ENCODE results near the gene RPL18.
A peak's percentile ranks its signal among the peaks of the same experiment; 100 is the strongest.

DNA sequence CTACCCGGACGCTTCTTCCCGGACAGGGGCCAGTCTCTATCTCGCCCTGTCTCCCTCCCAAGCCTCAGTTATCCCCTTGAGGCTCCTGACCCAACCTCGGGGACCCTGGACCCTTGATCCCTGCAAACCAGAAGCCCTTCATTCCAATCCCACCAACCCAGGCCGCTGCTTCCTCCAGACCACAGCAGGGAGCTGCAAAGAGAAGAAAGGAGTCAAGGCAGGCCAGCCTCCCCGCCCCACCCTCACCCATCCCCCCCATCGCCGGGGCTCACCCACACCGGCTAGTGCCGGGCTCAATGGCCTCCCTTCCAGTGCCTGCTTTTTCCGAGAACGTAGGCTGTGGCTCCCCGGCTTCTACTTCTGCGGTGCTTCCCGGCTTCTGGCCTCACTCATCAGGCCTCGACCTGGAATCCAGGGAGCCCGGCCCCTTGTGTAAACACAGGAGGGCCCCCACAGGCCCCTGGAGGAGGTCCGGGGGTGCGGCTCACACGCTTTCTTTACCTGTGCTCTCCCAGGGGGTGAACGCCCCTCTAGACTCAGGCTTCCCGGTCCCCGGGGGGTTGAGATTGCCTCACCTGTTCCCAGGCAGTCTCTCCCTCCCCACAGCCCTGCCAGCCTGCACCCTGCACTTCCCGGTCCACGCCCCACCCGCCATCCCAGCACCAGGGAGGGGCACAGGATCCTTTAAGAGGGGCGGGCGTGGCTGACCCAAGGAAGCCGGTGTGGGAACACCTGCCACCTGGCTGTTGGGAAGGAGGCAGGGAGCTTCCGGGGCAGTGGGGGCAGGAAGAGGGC lies 4.3 kb downstream of the RPL18 start, which contains the start of gene FAM83E:
- TF ChIP-seq, protein P1, sequence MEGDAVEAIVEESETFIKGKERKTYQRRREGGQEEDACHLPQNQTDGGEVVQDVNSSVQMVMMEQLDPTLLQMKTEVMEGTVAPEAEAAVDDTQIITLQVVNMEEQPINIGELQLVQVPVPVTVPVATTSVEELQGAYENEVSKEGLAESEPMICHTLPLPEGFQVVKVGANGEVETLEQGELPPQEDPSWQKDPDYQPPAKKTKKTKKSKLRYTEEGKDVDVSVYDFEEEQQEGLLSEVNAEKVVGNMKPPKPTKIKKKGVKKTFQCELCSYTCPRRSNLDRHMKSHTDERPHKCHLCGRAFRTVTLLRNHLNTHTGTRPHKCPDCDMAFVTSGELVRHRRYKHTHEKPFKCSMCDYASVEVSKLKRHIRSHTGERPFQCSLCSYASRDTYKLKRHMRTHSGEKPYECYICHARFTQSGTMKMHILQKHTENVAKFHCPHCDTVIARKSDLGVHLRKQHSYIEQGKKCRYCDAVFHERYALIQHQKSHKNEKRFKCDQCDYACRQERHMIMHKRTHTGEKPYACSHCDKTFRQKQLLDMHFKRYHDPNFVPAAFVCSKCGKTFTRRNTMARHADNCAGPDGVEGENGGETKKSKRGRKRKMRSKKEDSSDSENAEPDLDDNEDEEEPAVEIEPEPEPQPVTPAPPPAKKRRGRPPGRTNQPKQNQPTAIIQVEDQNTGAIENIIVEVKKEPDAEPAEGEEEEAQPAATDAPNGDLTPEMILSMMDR (IDR thresholded peaks at IDR 0.05), result peak in 2 of 5 experiments; percentile 14 to 44
- TF ChIP-seq POLR2A (IDR thresholded peaks at IDR 0.05), result peak; percentile 91

All from transverse colon (tissue), 3 donors.